ENCODE results near the gene LMNA. TPM values are rescaled to one million over a fixed set of nuclear protein-coding genes. Genes with fewer than 3 reads are reported as not detected.

Gene LMNA
- total RNA-seq, 6 experiments from 2014 or later, result 79.4 to 129 (median 98.8) TPM

DNA sequence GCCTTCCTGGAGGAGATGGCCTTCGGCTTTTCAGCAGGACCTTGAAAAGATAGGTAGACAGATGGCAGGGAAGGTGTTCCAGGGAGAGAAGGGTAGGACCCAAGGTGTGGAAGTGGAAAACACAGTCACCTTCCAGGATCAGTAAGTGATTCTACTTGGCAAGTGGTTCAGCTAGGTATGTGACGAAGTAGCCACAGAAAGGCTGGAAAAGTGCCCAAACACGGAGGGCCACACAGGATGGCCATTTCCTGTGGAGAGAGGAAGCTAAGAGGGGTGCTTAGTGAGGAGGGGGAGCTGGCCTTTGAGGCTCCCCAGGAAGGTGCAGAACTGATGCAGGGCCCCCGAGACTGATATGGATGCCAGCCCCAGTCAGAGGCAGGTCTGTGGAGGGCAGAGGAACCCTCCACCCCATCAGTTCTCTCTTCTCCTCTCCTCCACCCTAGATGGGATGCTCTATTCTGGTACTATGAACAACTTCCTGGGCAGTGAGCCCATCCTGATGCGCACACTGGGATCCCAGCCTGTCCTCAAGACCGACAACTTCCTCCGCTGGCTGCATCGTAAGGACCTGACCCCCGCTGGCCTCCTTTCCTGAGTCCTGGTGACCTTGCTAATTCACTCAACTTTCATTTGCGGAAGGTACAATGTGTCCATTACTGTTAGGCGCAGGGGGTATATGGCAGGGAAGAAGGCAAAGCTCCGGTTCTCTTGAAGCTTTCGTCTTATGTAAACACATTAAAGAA lies 45.7 kb downstream of the LMNA start:
- intact Hi-C loops (cut with DNase I), result no loop called here
- peak overlapping the region in 1 of 3 donors; percentile 31 for H3K4me3 ChIP-seq

DNA sequence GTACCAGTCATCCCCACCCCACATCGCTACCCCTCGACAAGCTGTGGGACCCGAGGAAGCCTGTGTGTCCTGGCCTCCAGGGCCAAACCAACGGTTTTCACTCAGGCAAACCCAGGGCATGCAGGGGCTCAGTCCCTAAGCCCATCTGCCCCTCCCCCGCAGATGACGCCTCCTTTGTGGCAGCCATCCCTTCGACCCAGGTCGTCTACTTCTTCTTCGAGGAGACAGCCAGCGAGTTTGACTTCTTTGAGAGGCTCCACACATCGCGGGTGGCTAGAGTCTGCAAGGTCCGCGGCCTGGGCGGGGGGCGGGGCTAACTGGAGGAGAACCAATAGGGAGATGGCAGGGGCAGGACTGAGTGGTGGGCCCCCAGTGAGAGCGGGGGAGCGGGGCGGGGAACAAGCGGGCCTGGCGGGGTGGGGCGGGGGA lies 46.2 kb downstream of the LMNA start:
- peak overlapping the region in 1 of 3 donors; percentile 31 for H3K4me3 ChIP-seq
- intact Hi-C loops (cut with DNase I), result no loop called here
- ATAC-seq (peak; percentile 64 to 81 (median 78)), DNase-seq (peak; percentile 76 to 82 (median 77))
- H3K27ac ChIP-seq, result peak overlapping the region in 1 of 3 donors; percentile 66
- WGBS (ENCODE audit: insufficient coverage, low coverage, low lambda C conversion rate, missing lambda C conversion rate), result 22% methylated on average over 15 of the region's 22 CpGs
- H3K9me3 ChIP-seq, result no peaks in the 10 kb centered on the region
- TF ChIP-seq POLR2A (IDR thresholded peaks at IDR 0.05), result no peak
- TF ChIP-seq, protein P1, sequence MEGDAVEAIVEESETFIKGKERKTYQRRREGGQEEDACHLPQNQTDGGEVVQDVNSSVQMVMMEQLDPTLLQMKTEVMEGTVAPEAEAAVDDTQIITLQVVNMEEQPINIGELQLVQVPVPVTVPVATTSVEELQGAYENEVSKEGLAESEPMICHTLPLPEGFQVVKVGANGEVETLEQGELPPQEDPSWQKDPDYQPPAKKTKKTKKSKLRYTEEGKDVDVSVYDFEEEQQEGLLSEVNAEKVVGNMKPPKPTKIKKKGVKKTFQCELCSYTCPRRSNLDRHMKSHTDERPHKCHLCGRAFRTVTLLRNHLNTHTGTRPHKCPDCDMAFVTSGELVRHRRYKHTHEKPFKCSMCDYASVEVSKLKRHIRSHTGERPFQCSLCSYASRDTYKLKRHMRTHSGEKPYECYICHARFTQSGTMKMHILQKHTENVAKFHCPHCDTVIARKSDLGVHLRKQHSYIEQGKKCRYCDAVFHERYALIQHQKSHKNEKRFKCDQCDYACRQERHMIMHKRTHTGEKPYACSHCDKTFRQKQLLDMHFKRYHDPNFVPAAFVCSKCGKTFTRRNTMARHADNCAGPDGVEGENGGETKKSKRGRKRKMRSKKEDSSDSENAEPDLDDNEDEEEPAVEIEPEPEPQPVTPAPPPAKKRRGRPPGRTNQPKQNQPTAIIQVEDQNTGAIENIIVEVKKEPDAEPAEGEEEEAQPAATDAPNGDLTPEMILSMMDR (IDR thresholded peaks at IDR 0.05), result no peak
- H3K27me3 ChIP-seq, result no peaks in the 10 kb centered on the region
- no peaks in the 10 kb centered on the region for H3K36me3 ChIP-seq
- H3K4me1 ChIP-seq, result peaks cover 0 to 7% (median 0%) of the 10 kb centered on the region in 4 donors

More for the DNA sequence above, 45.7 kb downstream of the LMNA start:
- Histone ChIP-seq H3K27me3 (no peaks in the 10 kb centered on the region), H3K4me1 (peaks cover 0 to 7% (median 0%) of the 10 kb centered on the region in 4 donors), H3K9me3 (no peaks in the 10 kb centered on the region), H3K27ac (peak overlapping the region in 1 of 3 donors; percentile 66), H3K36me3 (no peaks in the 10 kb centered on the region)
- ATAC-seq, result peak; percentile 40 to 55 (median 50)
- no peak for TF ChIP-seq POLR2A (IDR thresholded peaks at IDR 0.05)
- TF ChIP-seq, protein P1 (IDR thresholded peaks at IDR 0.05), result no peak
- 63% methylated on average over 5 of the region's 13 CpGs for WGBS (ENCODE audit: insufficient coverage, low coverage, low lambda C conversion rate, missing lambda C conversion rate)
- DNase-seq, result peak in 1 of 3 donors; percentile 47

DNA sequence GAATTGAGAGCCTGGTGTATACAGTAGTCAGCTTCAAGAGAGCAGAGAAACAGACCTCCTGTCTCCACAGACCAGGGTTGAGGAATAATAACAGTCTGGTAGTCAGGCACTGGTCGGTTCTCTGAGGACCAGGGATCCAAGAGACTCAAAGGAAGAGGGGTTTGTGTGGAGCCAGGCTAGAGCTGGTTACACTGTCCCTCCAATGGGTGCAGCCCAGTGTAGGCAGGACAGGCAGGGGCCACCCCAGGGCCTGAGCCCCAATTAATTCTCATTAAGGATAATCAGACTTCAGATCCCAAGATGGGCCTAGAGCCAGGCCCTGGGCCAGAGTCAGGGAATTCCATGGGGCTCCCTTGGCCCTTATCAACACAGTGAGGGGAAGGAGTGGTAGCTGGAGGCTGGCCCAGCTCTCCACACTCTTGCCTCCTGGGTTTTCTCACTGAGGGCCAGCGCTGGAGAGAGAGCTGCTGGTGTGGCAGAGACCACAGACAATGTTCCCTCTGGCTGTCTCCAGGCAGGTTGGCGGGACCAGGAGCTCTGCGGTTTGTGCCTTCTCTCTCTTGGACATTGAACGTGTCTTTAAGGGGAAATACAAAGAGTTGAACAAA lies 48.0 kb downstream of the LMNA start:
- DNase-seq, result peak in 1 of 3 donors; percentile 48
- Histone ChIP-seq H3K36me3 (no peaks in the 10 kb centered on the region), H3K27ac (peak overlapping the region in 2 of 3 donors; percentile 66 to 69), H3K4me3 (no peak overlapping the region), H3K4me1 (peaks cover 0 to 7% (median 0%) of the 10 kb centered on the region in 4 donors), H3K9me3 (no peaks in the 10 kb centered on the region), H3K27me3 (no peaks in the 10 kb centered on the region)
- intact Hi-C loops (cut with DNase I), result no loop called here
- no peak for TF ChIP-seq POLR2A (IDR thresholded peaks at IDR 0.05)
- TF ChIP-seq, protein P1 (IDR thresholded peaks at IDR 0.05), result no peak
- ATAC-seq, result no peak
- 90% methylated on average over 3 of the region's 5 CpGs for WGBS (ENCODE audit: insufficient coverage, low coverage, low lambda C conversion rate, missing lambda C conversion rate)

DNA sequence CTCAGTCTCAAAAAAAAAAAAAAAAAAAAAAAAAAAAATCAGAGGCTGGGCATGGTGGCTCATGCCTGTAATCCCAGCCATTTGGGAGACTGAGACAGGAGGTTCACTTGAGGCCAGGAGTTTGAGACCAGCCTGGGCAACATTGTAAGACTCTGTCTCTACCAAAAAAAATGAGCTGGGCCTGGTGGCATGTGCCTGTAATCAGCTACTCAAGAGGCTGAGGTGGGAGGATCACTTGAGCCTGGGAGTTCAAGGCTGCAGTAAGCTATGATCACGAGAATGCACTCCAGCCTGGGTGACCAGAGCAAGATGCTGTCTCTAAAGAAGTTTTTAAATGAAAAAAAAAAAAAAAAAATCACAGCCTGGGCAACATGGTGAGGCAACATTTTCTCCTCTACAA lies 49.2 kb downstream of the LMNA start:
- DNase-seq (peak in 1 of 3 donors; percentile 4), ATAC-seq (no peak)
- Histone ChIP-seq H3K4me1 (peaks cover 0 to 7% (median 0%) of the 10 kb centered on the region in 4 donors), H3K27me3 (no peaks in the 10 kb centered on the region), H3K27ac (no peak overlapping the region), H3K36me3 (no peaks in the 10 kb centered on the region), H3K4me3 (no peak overlapping the region), H3K9me3 (no peaks in the 10 kb centered on the region)
- intact Hi-C loops (cut with DNase I), result no loop called here
- no CpG with 5 or more reads among the region's 1 CpG for WGBS (ENCODE audit: insufficient coverage, low coverage, low lambda C conversion rate, missing lambda C conversion rate)
- no peak for TF ChIP-seq POLR2A (IDR thresholded peaks at IDR 0.05)
- TF ChIP-seq, protein P1 (IDR thresholded peaks at IDR 0.05), result no peak

Data from right lobe of liver (tissue), 6 donors.